Pancreas (tissue), 10 donors: ENCODE data around the gene ERMN. TPM values are rescaled to one million over a fixed set of nuclear protein-coding genes. Genes with fewer than 3 reads are reported as not detected.

ENCODE experiments used
- ATAC-seq, 4 donors: fragments of 200-7000 bp; cut with Tn5 transposase; one replicate each; pipeline versions ENCODE4 v1.8.0 to v1.9.1; 2020; ENCODE audit warnings: mild to moderate bottlenecking in 4 of 4, moderate library complexity in 4 of 4
- DNase-seq, 6 donors: peaks; one replicate each; pipeline ENCODE4 v3.0.0-alpha.2; 2020
- FAIRE-seq: peaks from 2 replicates; lab custom pipeline; 2012; peaks lifted over from hg19 to GRCh38; lab: Jason Lieb, UNC
- H3K27ac ChIP-seq, 4 donors: fragments of 200-600 bp; sonication (generic); 1 replicate in 3 of 4; 2 replicates in 1 of 4; pipeline versions ENCODE4 v1.5.0 to v1.8.0; 2020
- H3K27me3 ChIP-seq, 4 donors: fragments of 200-600 bp; one replicate each; pipeline ENCODE4 v1.8.0; 2021
- H3K36me3 ChIP-seq, 3 donors: fragments of 200-600 bp; sonication (generic) in 1 of 3; one replicate each; pipeline versions ENCODE4 v1.5.0 to v1.8.0; 2020 to 2021
- H3K4me1 ChIP-seq, 3 donors: fragments of 200-600 bp; one replicate each; pipeline ENCODE4 v1.8.0; 2021
- H3K4me3 ChIP-seq, 4 donors: fragments of 200-600 bp; sonication (generic) in 2 of 4; one replicate each; pipeline versions ENCODE4 v1.5.0 to v1.8.0; 2020 to 2021
- H3K9me3 ChIP-seq, 4 donors: fragments of 200-600 bp; one replicate each; pipeline ENCODE4 v1.8.0; 2021
- CTCF ChIP-seq, 4 donors: fragments of 200-600 bp; sonication (generic) in 3 of 4; IDR thresholded peaks; one replicate each; pipeline versions ENCODE4 v1.5.0 to v1.8.0; 2021; ENCODE audit warnings: antibody characterized with exemption in 4 of 4
- WGBS, 2 donors: extraction: QIAGEN DNeasy Blood & Tissue Kit; methylation state at CpG; one replicate each; pipeline ENCODE4 v1.1.7; 2013; 5-methylcytosine and 5-hydroxymethylcytosine counted together
- intact Hi-C, 3 donors: fragments of 100-400 bp; cut with DNase I; formaldehyde crosslinking; loops; one replicate each; pipeline versions ENCODE4 v1.11.1 to v1.14.2; 2022
- polyA plus RNA-seq, 2 donors: library from polyadenylated mRNA; stranded (reverse); fragments of 200-250 nt; gene quantifications; one replicate each; pipeline ENCODE4 v1.2.3, GENCODE V29; 2013
- total RNA-seq, 6 donors: library from RNA; stranded (reverse); fragmentation: NEBNext Ultra II Directional in 4 of 6; extraction: Animal tissue kit (Norgen Biotek cat#: 25700) in 4 of 6; gene quantifications; one replicate each; pipeline versions ENCODE4 v1.2.1 to v1.2.4, GENCODE V29; 2021 to 2023
- donor health status: healthy with polysubstance abuse.
- donor health status: DM: no; HTN: no; CAD: no; lungs with moderate emphysema.
- donor health status: DM: no; HTN: no; CAD: no.
- donor health status: control.
- donor health status: control.
- donor health status: Bipolar disorder and iron deficiency.
- donor health status: DM: yes; HTN: yes; CAD: no.
- donor health status: DM: no; HTN: no; CAD: no.
- donor health status: DM: no; HTN: no; CAD: no.
- donor health status: DM: yes; HTN: yes; CAD: no.

Gene ERMN
- total and polyA plus RNA-seq, 8 donors: 0.06 to 0.54 (median 0.15) TPM; not detected in 3

DNA sequence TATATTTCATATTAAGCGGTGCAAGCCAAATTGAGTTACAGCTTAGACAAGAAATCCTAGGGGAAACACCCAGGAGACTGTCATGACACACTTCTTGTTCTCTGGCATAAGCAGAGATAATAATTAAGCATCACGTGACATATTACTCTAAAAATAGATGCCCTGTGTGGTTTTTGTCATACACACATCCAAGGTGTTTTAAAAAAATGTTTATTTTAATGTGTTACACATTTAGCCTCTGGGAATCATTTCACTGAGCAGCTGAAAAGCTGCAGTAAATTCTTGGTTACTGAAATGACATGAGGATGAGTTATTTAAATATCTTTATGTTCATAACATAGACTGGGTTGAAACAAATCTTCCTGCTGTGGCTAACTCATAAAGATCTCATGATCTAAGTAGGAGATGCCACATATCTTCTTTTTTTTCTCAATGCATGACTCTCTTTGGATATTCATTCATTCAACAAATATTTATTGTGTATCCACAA is 38.0 kb upstream of the ERMN start:
- TF ChIP-seq CTCF (IDR thresholded peaks at IDR 0.05): no peak
- 57 to 58% methylated on average over 2 of the region's 2 CpGs for whole genome bisulfite sequencing, 2 donors
- H3K27ac ChIP-seq: no peak overlapping the region
- H3K4me1 ChIP-seq: no peaks in the 10 kb centered on the region
- H3K36me3 ChIP-seq: no peaks in the 10 kb centered on the region
- no peak for FAIRE-seq
- no peak overlapping the region for H3K4me3 ChIP-seq
- intact Hi-C loops: no loop called here
- no peaks in the 10 kb centered on the region for H3K9me3 ChIP-seq
- no peaks in the 10 kb centered on the region for H3K27me3 ChIP-seq
- no peak for DNase-seq
- peak in 2 of 4 donors; percentile 17 to 43 for ATAC-seq

GRCh38 chr2:157362627-157363026 is 37.0 kb upstream of the ERMN start:
- WGBS, 2 donors: 91 to 92% methylated on average over 2 of the region's 2 CpGs
- Histone ChIP-seq H3K27ac (no peak overlapping the region), H3K27me3 (no peaks in the 10 kb centered on the region), H3K9me3 (no peaks in the 10 kb centered on the region), H3K4me3 (no peak overlapping the region), H3K4me1 (no peaks in the 10 kb centered on the region), H3K36me3 (no peaks in the 10 kb centered on the region)
- TF ChIP-seq CTCF (IDR thresholded peaks at IDR 0.05): no peak
- intact Hi-C loops: no loop called here
- ATAC-seq (no peak), FAIRE-seq (no peak), DNase-seq (no peak)

DNA sequence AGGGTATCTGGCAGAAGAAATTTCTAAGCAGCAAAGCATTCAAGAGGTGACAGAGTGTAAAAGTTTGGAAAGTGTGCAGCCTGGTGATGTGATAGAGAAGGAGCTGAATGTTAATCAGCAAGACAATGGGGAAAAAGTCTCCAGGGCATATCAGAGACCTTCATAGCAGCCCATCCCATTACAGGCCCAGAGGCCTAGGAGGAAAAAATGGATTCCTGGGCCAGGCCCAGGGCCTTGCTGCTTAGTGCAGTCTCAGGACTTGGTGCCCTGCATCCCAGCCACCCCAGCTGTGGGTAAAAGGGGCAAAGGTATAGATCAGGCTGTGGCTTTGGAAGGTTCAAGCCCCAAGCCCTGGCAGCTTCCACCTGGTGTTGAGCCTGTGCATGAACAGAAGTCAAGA is 35.9 kb upstream of the ERMN start:
- no peak overlapping the region for H3K4me3 ChIP-seq
- H3K27ac ChIP-seq: no peak overlapping the region
- no peaks in the 10 kb centered on the region for H3K27me3 ChIP-seq
- DNase-seq (no peak), FAIRE-seq (no peak), ATAC-seq (no peak)
- no peaks in the 10 kb centered on the region for H3K36me3 ChIP-seq
- H3K4me1 ChIP-seq: no peaks in the 10 kb centered on the region
- no peaks in the 10 kb centered on the region for H3K9me3 ChIP-seq
- TF ChIP-seq CTCF (IDR thresholded peaks at IDR 0.05): no peak
- intact Hi-C loops: no loop called here

- no peak overlapping the region for H3K27ac ChIP-seq
- H3K27me3 ChIP-seq: no peaks in the 10 kb centered on the region
- no peak for TF ChIP-seq CTCF (IDR thresholded peaks at IDR 0.05)
- no peaks in the 10 kb centered on the region for H3K9me3 ChIP-seq
- H3K4me3 ChIP-seq: no peak overlapping the region
- no peak for FAIRE-seq
- H3K4me1 ChIP-seq: no peaks in the 10 kb centered on the region
- WGBS, 2 donors: 86 to 89% methylated on average over 2 of the region's 2 CpGs
- intact Hi-C loops: no loop called here
- ATAC-seq: no peak
- no peaks in the 10 kb centered on the region for H3K36me3 ChIP-seq
- no peak for DNase-seq
Observed at GRCh38 chr2:157359628-157360027, 34.0 kb upstream of the ERMN start.

- H3K4me1 ChIP-seq: no peaks in the 10 kb centered on the region
- 50 to 55% methylated on average over 1 of the region's 1 CpG for WGBS, 2 donors
- no peak overlapping the region for H3K27ac ChIP-seq
- H3K9me3 ChIP-seq: no peaks in the 10 kb centered on the region
- no peak for TF ChIP-seq CTCF (IDR thresholded peaks at IDR 0.05)
- H3K36me3 ChIP-seq: no peaks in the 10 kb centered on the region
- FAIRE-seq: no peak
- intact Hi-C loops: no loop called here
- no peak for ATAC-seq
- H3K27me3 ChIP-seq: no peaks in the 10 kb centered on the region
- DNase-seq: no peak
- H3K4me3 ChIP-seq: no peak overlapping the region
Observed at GRCh38 chr2:157355618-157356017, 30.0 kb upstream of the ERMN start.
